ENCODE data around the gene C10orf53. TPM values are rescaled to one million over a fixed set of nuclear protein-coding genes. Genes with fewer than 3 reads are reported as not detected.

C10orf53 gene
- total and polyA plus RNA-seq, 12 donors = not detected

DNA sequence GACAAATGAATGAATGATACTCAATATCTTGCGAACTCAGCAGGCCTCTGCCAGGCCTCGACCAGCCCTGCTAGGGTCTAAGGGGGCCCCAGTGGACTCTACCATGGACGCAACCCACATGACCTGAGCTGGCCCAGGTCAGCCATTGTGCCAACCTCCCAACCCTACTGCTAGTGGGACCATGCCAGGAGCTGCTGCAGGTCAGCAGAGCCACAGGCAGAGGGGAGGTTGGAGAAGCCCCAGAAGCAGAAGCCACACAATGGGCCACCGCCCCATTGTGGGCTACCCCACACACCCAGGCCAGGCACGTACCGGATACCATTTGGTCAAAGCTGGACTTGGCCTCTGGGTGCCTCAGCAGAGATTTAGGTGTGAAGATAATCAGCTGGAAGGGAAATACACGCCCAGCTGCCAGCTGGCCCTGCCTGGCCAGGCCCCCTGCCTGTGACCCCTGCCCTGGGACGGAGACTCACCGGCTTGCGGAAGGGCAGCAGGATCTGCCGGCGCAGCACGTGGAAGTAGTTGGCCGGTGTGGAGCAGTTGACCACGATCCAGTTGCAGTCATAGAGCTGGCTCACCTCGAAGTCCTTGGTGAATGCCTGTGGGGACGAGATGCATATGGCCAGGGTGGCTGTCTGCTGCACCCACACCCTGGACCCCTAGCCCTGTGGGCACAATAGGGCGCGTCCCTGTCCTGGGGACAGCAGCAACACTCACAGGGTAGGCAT, 58.2 kb downstream of the C10orf53 start:
- 86 to 88% methylated on average over 19 of the region's 19 CpGs for WGBS, 2 donors
- Histone ChIP-seq H3K4me3 (no peak overlapping the region), H3K27ac (no peak overlapping the region), H3K9me3 (no peaks in the 10 kb centered on the region), H3K36me3 (no peaks in the 10 kb centered on the region), H3K4me1 (no peaks in the 10 kb centered on the region), H3K27me3 (no peaks in the 10 kb centered on the region)
- DNase-seq (no peak), ATAC-seq (no peak)
- intact Hi-C loops (cut with DNase I) = no loop called here
- TF ChIP-seq CTCF (IDR thresholded peaks at IDR 0.05) = no peak

- no peak for TF ChIP-seq CTCF (IDR thresholded peaks at IDR 0.05)
- no peaks in the 10 kb centered on the region for H3K4me1 ChIP-seq
- intact Hi-C loops (cut with DNase I) = no loop called here
- no peaks in the 10 kb centered on the region for H3K27me3 ChIP-seq
- H3K9me3 ChIP-seq = no peaks in the 10 kb centered on the region
- 81 to 83% methylated on average over 10 of the region's 10 CpGs for WGBS, 2 donors
- H3K27ac ChIP-seq = no peak overlapping the region
- no peak overlapping the region for H3K4me3 ChIP-seq
- no peaks in the 10 kb centered on the region for H3K36me3 ChIP-seq
- no peak for DNase-seq
- ATAC-seq = no peak
These were observed 59.3 kb downstream of the C10orf53 start for GRCh38 chr10:49738616-49739360.

DNA sequence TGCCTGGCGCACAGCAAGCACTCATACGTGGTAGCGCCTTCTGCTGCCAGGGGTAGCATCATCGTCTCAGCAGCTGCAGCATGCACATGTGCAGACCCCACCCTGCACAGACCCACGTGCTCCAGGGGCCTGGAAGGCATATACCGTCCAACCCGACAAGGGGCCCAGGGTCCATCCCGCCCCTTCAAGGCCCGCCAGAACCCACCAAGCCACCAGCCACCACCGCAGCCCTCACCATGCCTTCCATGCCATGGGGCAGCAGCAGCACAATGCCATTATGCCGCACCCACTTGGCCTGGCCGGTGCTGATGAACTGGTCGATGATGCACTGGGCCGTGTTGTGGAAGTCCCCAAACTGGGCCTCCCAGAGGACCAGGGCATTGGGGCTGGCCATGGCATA, 60.0 kb downstream of the C10orf53 start:
- no peaks in the 10 kb centered on the region for H3K36me3 ChIP-seq
- DNase-seq (no peak), ATAC-seq (no peak)
- H3K4me1 ChIP-seq = no peaks in the 10 kb centered on the region
- intact Hi-C loops (cut with DNase I) = no loop called here
- H3K9me3 ChIP-seq = no peaks in the 10 kb centered on the region
- H3K27ac ChIP-seq = no peak overlapping the region
- no peak overlapping the region for H3K4me3 ChIP-seq
- no peaks in the 10 kb centered on the region for H3K27me3 ChIP-seq
- 82 to 83% methylated on average over 14 of the region's 14 CpGs for WGBS, 2 donors
- no peak for TF ChIP-seq CTCF (IDR thresholded peaks at IDR 0.05)

DNA sequence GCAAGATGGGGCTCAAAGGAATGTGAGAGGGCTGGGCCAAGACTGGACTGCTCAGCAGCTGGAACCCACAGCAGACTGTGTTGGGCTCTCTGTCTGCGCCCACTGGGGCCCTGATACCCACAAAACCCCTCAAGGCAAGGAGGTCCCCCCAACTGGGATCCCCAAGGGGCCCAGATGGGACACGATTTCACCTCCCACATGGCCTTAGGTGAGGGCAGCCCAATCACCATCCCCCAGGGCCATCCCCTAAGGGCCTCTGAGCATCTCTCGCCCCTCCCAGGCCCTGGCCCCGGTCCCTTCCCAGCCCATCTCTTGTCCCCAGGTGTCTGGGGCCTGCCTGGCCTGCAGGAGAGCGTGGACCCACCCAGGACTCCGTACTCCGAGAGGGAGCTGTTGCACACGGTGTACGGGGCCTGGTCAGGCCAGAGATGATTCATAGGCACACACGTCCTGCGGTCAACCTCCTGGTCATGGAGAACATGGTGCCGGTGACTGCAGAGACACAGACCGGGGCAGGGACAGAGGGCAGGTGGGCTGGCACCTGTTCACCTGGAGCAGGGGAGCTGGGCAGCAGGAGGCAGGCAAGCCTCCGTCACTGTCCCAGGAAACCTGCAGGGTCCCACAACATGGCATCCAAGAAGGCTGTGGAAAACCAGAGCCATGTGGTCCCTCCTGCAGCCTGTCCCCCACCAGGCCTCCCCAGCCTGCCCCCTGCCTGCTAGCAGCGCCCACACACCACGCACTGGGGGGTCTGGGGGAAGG, 61.1 kb downstream of the C10orf53 start:
- no peak for ATAC-seq

More for the DNA sequence above, 61.1 kb downstream of the C10orf53 start:
- no peaks in the 10 kb centered on the region for H3K9me3 ChIP-seq
- intact Hi-C loops (cut with DNase I) = no loop called here
- no peak overlapping the region for H3K4me3 ChIP-seq
- no peaks in the 10 kb centered on the region for H3K27me3 ChIP-seq
- no peaks in the 10 kb centered on the region for H3K4me1 ChIP-seq
- no peaks in the 10 kb centered on the region for H3K36me3 ChIP-seq
- 88 to 89% methylated on average over 16 of the region's 16 CpGs for WGBS, 2 donors
- DNase-seq = no peak
- no peak for TF ChIP-seq CTCF (IDR thresholded peaks at IDR 0.05)
- H3K27ac ChIP-seq = no peak overlapping the region
